GM23338 (cell line): ENCODE results near the gene A3GALT2. TPM values are rescaled to one million over a fixed set of nuclear protein-coding genes. Genes with fewer than 3 reads are reported as not detected.

ENCODE experiments used
- ATAC-seq: fragments of 200-7000 bp; cut with Tn5 transposase; 3 replicates; pipeline ENCODE4 v1.9.1; 2020
- DNase-seq: peaks from one replicate; pipeline ENCODE4 v3.0.0-alpha.2; 2015; ENCODE audit warnings: low spot score
- H2AFZ ChIP-seq: fragments of 200-600 bp; sonication (generic); 2 replicates; pipeline ENCODE4 v1.8.0; 2016; ENCODE audit warnings: antibody characterized with exemption, mild to moderate bottlenecking, moderate library complexity
- H3F3A ChIP-seq: fragments of 200-600 bp; sonication (generic); replicated peaks from 2 replicates; pipeline ENCODE4 v1.8.0; 2017; ENCODE audit warnings: antibody characterized with exemption, mixed run types, low read depth
- H3K27ac ChIP-seq: fragments of 200-600 bp; sonication (generic); 2 replicates; pipeline ENCODE4 v1.6.1; 2016; ENCODE audit warnings: low read depth
- H3K27me3 ChIP-seq: fragments of 200-600 bp; sonication (generic); 2 replicates; pipeline ENCODE4 v1.8.0; 2016; ENCODE audit warnings: mild to moderate bottlenecking, mixed run types, moderate library complexity; ENCODE audit not compliant: insufficient read depth
- H3K36me3 ChIP-seq: fragments of 200-600 bp; sonication (generic); 2 replicates; pipeline ENCODE4 v1.8.0; 2016; ENCODE audit warnings: mild to moderate bottlenecking; ENCODE audit not compliant: insufficient read depth
- H3K4me1 ChIP-seq: fragments of 200-600 bp; sonication (generic); 2 replicates; pipeline ENCODE4 v1.8.0; 2016; ENCODE audit warnings: mild to moderate bottlenecking, moderate library complexity; ENCODE audit not compliant: insufficient read depth
- H3K4me2 ChIP-seq: fragments of 200-600 bp; sonication (generic); 2 replicates; pipeline ENCODE4 v1.7.1; 2017; ENCODE audit warnings: mixed run types
- H3K4me3 ChIP-seq: fragments of 200-600 bp; sonication (generic); 2 replicates; pipeline ENCODE4 v1.6.1; 2016; ENCODE audit warnings: mixed run types
- H3K79me2 ChIP-seq: fragments of 200-600 bp; sonication (generic); replicated peaks from 2 replicates; pipeline ENCODE4 v1.8.0; 2017; ENCODE audit warnings: mild to moderate bottlenecking; ENCODE audit not compliant: insufficient read depth
- H3K9me2 ChIP-seq: fragments of 200-600 bp; sonication (generic); 2 replicates; pipeline ENCODE4 v1.8.0; 2017; ENCODE audit not compliant: insufficient read depth
- H4K20me1 ChIP-seq: fragments of 200-600 bp; sonication (generic); replicated peaks from 2 replicates; pipeline ENCODE4 v1.8.0; 2017; ENCODE audit warnings: mild to moderate bottlenecking; ENCODE audit not compliant: insufficient read depth
- H3K27ac Mint-ChIP-seq: 2 replicates; pipeline ENCODE4 v1.8.0; 2020; ENCODE audit warnings: inconsistent platforms, mild to moderate bottlenecking, moderate library complexity, mixed read lengths
- H3K27me3 Mint-ChIP-seq: 3 replicates; pipeline ENCODE4 v1.8.0; 2022; ENCODE audit warnings: low read depth, mild to moderate bottlenecking, moderate library complexity, mixed read lengths, inconsistent platforms; ENCODE audit not compliant: insufficient read depth, poor library complexity
- H3K36me3 Mint-ChIP-seq: 3 replicates; pipeline ENCODE4 v1.8.0; 2021; ENCODE audit warnings: low read depth, mild to moderate bottlenecking, inconsistent platforms, moderate library complexity, mixed read lengths
- H3K4me1 Mint-ChIP-seq: 3 replicates; pipeline ENCODE4 v1.8.0; 2020; ENCODE audit warnings: mild to moderate bottlenecking, inconsistent platforms, mixed read lengths
- H3K4me3 Mint-ChIP-seq: 3 replicates; pipeline ENCODE4 v1.8.0; 2021; ENCODE audit warnings: moderate library complexity, mild to moderate bottlenecking, inconsistent platforms, mixed read lengths
- H3K9me3 Mint-ChIP-seq: 3 replicates; pipeline ENCODE4 v1.8.0; 2020; ENCODE audit warnings: moderate library complexity, mild to moderate bottlenecking, inconsistent platforms, mixed read lengths
- CREB1 ChIP-seq: fragments of 250-450 bp; sonication (Bioruptor Pico); IDR thresholded peaks from 2 replicates; pipeline ENCODE4 v1.5.0; 2020; ENCODE audit warnings: low read depth, mild to moderate bottlenecking, moderate library complexity
- ETS1 ChIP-seq: IDR thresholded peaks from 2 replicates; pipeline ENCODE4 v1.6.1; 2016; ENCODE audit warnings: antibody characterized with exemption
- EZH2phosphoT487 ChIP-seq: fragments of 200-600 bp; sonication (generic); IDR thresholded peaks from one replicate; pipeline ENCODE4 v1.8.1; 2018; ENCODE audit warnings: antibody characterized with exemption; ENCODE audit not compliant: unreplicated experiment
- NANOG ChIP-seq: IDR thresholded peaks from 2 replicates; pipeline ENCODE4 v1.6.1; 2016; ENCODE audit warnings: antibody characterized with exemption, borderline replicate concordance
- STAT1 ChIP-seq: IDR thresholded peaks from one replicate; pipeline ENCODE4 v1.6.1; 2016; ENCODE audit warnings: antibody characterized with exemption; ENCODE audit not compliant: unreplicated experiment
- ZNF114 ChIP-seq: fragments of 250-450 bp; sonication (Bioruptor Pico); IDR thresholded peaks from 2 replicates; pipeline ENCODE4 v1.5.0; 2020; ENCODE audit warnings: mild to moderate bottlenecking, moderate library complexity
- ZNF331 ChIP-seq: fragments of 250-450 bp; sonication (Bioruptor Pico); IDR thresholded peaks from 2 replicates; pipeline ENCODE4 v1.5.0; 2020; ENCODE audit warnings: low read depth, mild to moderate bottlenecking, moderate library complexity
- ZNF462 ChIP-seq: fragments of 250-450 bp; sonication (Bioruptor Pico); IDR thresholded peaks from 2 replicates; pipeline ENCODE4 v1.5.0; 2020; ENCODE audit warnings: mild to moderate bottlenecking, moderate library complexity
- polyA plus RNA-seq: library from polyadenylated mRNA; unstranded; fragments of >200 nt; fragmentation: Nextera tagmentation; extraction: Ambion mirVana; gene quantifications from 2 replicates; pipeline ENCODE4 v1.2.1, GENCODE V29; 2016
- total RNA-seq: library from RNA; depleted of rRNA; stranded (reverse); fragments of >200 nt; shearing (Covaris generic); gene quantifications from 2 replicates; pipeline ENCODE4 v1.2.3, GENCODE V29; 2014

Gene A3GALT2
- total and polyA plus RNA-seq, 2 experiments from 2014 or later = not detected

GRCh38 chr1:33275706-33276572 lies 45.0 kb downstream of the A3GALT2 start:
- Mint-ChIP-seq H3K27me3 (peaks cover 10% of the 10 kb centered on the region), H3K27ac (no peak overlapping the region), H3K4me3 (no peak overlapping the region), H3K36me3 (peaks cover 26% of the 10 kb centered on the region), H3K9me3 (no peaks in the 10 kb centered on the region), H3K4me1 (peaks cover 33% of the 10 kb centered on the region)
- ATAC-seq (no peak), DNase-seq (no peak)
- no peak overlapping the region for H3K27ac ChIP-seq
- H3K79me2 ChIP-seq = 0 out of 2 replicates have a peak, but pooled peaks cover 4% of the 10 kb centered on the region
- H4K20me1 ChIP-seq = peaks cover 4% of the 10 kb centered on the region
- no peaks in the 10 kb centered on the region for H3K9me2 ChIP-seq
- no peaks in the 10 kb centered on the region for H3F3A ChIP-seq
- no peak overlapping the region for H2AFZ ChIP-seq
- H3K4me2 ChIP-seq = no peak overlapping the region
- no peak overlapping the region for H3K4me3 ChIP-seq
- peaks cover 10% of the 10 kb centered on the region for H3K4me1 ChIP-seq
- H3K36me3 ChIP-seq = no peaks in the 10 kb centered on the region
- TF ChIP-seq ZNF114 (CRISPR knock-in tag) = no peak
- no peak for TF ChIP-seq EZH2phosphoT487
- TF ChIP-seq STAT1 = no peak
- no peak for TF ChIP-seq ZNF331 (CRISPR knock-in tag)
- no peak for TF ChIP-seq CREB1 (CRISPR knock-in tag)
- no peak for TF ChIP-seq ZNF462 (CRISPR knock-in tag)
- TF ChIP-seq NANOG = no peak
- no peak for TF ChIP-seq ETS1
- no peaks in the 10 kb centered on the region for H3K27me3 ChIP-seq
